Testis (tissue), 2 donors: Measurements from ENCODE around the gene CDK2AP2.

Source experiments
- CTCF ChIP-seq, 3 experiments: fragments of 450-650 bp in 2 of 3; fragments of 200-600 bp in 1 of 3; sonication (generic) in 1 of 3; IDR thresholded peaks; one replicate each; pipeline ENCODE4 v1.5.1; 2016 to 2019; ENCODE audit warnings: antibody characterized with exemption in 3 of 3, mild to moderate bottlenecking in 2 of 3, moderate library complexity in 1 of 3
- POLR2A ChIP-seq: fragments of 450-650 bp; IDR thresholded peaks from one replicate; pipeline ENCODE4 v1.6.1; 2017; ENCODE audit warnings: antibody characterized with exemption, mild to moderate bottlenecking, moderate library complexity

DNA sequence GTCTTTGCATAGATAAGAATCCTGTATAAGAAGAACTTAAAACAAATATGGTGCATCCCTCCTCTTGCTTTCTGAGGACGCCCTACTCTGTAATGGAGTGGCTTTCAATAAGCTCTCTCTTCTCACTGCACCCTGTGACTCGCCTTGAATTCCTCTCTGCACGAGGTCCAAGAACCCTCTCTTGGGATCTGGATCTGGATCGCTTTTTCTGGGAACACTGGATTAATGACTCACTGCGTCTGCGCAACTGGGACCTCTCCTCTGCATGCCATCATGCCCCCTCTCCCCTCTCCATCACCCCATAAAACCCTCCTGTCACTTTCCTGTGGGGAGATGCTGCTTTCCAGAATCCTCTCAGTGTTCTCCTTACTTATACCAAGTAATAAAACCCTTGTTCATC lies 30.3 kb upstream of the CDK2AP2 start:
- TF ChIP-seq CTCF (IDR thresholded peaks at IDR 0.05) (no peak), POLR2A (no peak)
